HEK293 (cell line): ENCODE results near the gene VWA3B.

Experiments used
- CTCF ChIA-PET: fragments of 350-600 bp; formaldehyde crosslinking; extraction: SDS; loops from one replicate; lab custom pipeline; 2021; ENCODE audit warnings: antibody characterized with exemption; lab: Yijun Ruan, JAX
- POLR2A ChIA-PET: fragments of 300-600 bp; formaldehyde crosslinking; extraction: SDS; loops from one replicate; lab custom pipeline; 2020; ENCODE audit warnings: antibody characterized with exemption, inconsistent platforms; lab: Yijun Ruan, JAX
- H3K27ac ChIP-seq: fragments of 200-500 bp; sonication (Bioruptor generic); 2 replicates; pipeline ENCODE4 v1.5.1; 2014; ENCODE audit warnings: low read depth, low read length, control low read depth, inconsistent platforms; ENCODE audit errors: extremely low read depth
- H3K36me3 ChIP-seq, 2 experiments: fragments of 200-500 bp in 1 of 2; sonication (Bioruptor generic) in 1 of 2; 1 replicate in 1 of 2; 2 replicates in 1 of 2; pipeline ENCODE4 v1.5.1; 2014 to 2017; ENCODE audit warnings: inconsistent platforms in 2 of 2, low read length in 2 of 2; ENCODE audit not compliant: control insufficient read depth in 2 of 2, insufficient read depth in 1 of 2
- H3K4me1 ChIP-seq: fragments of 200-500 bp; sonication (Bioruptor generic); 2 replicates; pipeline ENCODE4 v1.5.1; 2014; ENCODE audit warnings: mild to moderate bottlenecking, low read length, inconsistent platforms; ENCODE audit not compliant: control insufficient read depth, insufficient read depth
- H3K4me3 ChIP-seq: 2 replicates; pipeline ENCODE4 v1.5.1; 2011; ENCODE audit warnings: low read depth, mild to moderate bottlenecking, control low read depth, low read length, moderate library complexity
- H3K9me3 ChIP-seq: fragments of 200-500 bp; sonication (Bioruptor generic); 2 replicates; pipeline ENCODE4 v1.5.1; 2014; ENCODE audit warnings: low read depth, low read length, inconsistent platforms; ENCODE audit not compliant: control insufficient read depth, insufficient read depth
- BCL6B ChIP-seq: fragments of 450-650 bp; formaldehyde crosslinking; IDR thresholded peaks from 2 replicates; pipeline ENCODE4 v1.5.1; 2017; ENCODE audit warnings: missing biosample characterization, missing genetic modification characterization
- GLI2 ChIP-seq: fragments of 450-650 bp; formaldehyde crosslinking; IDR thresholded peaks from 2 replicates; pipeline ENCODE4; 2017; ENCODE audit warnings: missing biosample characterization, missing genetic modification characterization, low read depth, borderline replicate concordance
- RBAK ChIP-seq: fragments of 450-650 bp; formaldehyde crosslinking; IDR thresholded peaks from 2 replicates; pipeline ENCODE4 v1.5.1; 2016; ENCODE audit warnings: missing biosample characterization, missing genetic modification characterization
- WT1 ChIP-seq: fragments of 450-650 bp; formaldehyde crosslinking; IDR thresholded peaks from 2 replicates; pipeline ENCODE4 v1.5.1; 2016; ENCODE audit warnings: missing biosample characterization, missing genetic modification characterization
- ZBTB48 ChIP-seq: fragments of 450-650 bp; formaldehyde crosslinking; IDR thresholded peaks from 2 replicates; pipeline ENCODE4 v1.5.1; 2016; ENCODE audit warnings: missing biosample characterization, missing genetic modification characterization
- ZFHX2 ChIP-seq: fragments of 450-650 bp; formaldehyde crosslinking; conservative IDR thresholded peaks from 2 replicates; pipeline ENCODE4 v1.5.1; 2016; ENCODE audit warnings: missing biosample characterization, missing genetic modification characterization
- ZNF133 ChIP-seq: fragments of 450-650 bp; formaldehyde crosslinking; IDR thresholded peaks from 2 replicates; pipeline ENCODE4 v1.5.1; 2016; ENCODE audit warnings: missing biosample characterization, missing genetic modification characterization
- ZNF26 ChIP-seq: fragments of 450-650 bp; formaldehyde crosslinking; IDR thresholded peaks from 2 replicates; pipeline ENCODE4 v1.5.1; 2016; ENCODE audit warnings: missing biosample characterization, missing genetic modification characterization
- ZNF350 ChIP-seq: fragments of 450-650 bp; formaldehyde crosslinking; IDR thresholded peaks from 2 replicates; pipeline ENCODE4 v1.5.0; 2017; ENCODE audit warnings: missing biosample characterization, mild to moderate bottlenecking, missing genetic modification characterization
- ZNF514 ChIP-seq: fragments of 450-650 bp; formaldehyde crosslinking; IDR thresholded peaks from 2 replicates; pipeline ENCODE4 v1.5.1; 2016; ENCODE audit warnings: missing biosample characterization, missing genetic modification characterization
- ZNF529 ChIP-seq: fragments of 450-650 bp; formaldehyde crosslinking; IDR thresholded peaks from 2 replicates; pipeline ENCODE4 v1.5.1; 2017; ENCODE audit warnings: missing genetic modification characterization, missing biosample characterization; ENCODE audit not compliant: insufficient replicate concordance
- ZNF560 ChIP-seq: fragments of 450-650 bp; formaldehyde crosslinking; IDR thresholded peaks from 2 replicates; pipeline ENCODE4 v1.5.1; 2017; ENCODE audit warnings: missing biosample characterization, missing genetic modification characterization, borderline replicate concordance
- ZNF600 ChIP-seq: fragments of 450-650 bp; formaldehyde crosslinking; IDR thresholded peaks from 2 replicates; pipeline ENCODE4 v1.5.1; 2016; ENCODE audit warnings: missing biosample characterization, missing genetic modification characterization
- ZNF626 ChIP-seq: fragments of 450-650 bp; sonication (Bioruptor Pico); formaldehyde crosslinking; IDR thresholded peaks from 2 replicates; pipeline ENCODE4 v1.5.1; 2018; ENCODE audit warnings: missing biosample characterization, missing genetic modification characterization, inconsistent platforms
- ZNF692 ChIP-seq: fragments of 450-650 bp; formaldehyde crosslinking; IDR thresholded peaks from 2 replicates; pipeline ENCODE4 v1.5.1; 2016; ENCODE audit warnings: missing biosample characterization, missing genetic modification characterization
- ZNF785 ChIP-seq: fragments of 450-650 bp; formaldehyde crosslinking; IDR thresholded peaks from 2 replicates; pipeline ENCODE4 v1.5.1; 2016; ENCODE audit warnings: missing biosample characterization, missing genetic modification characterization
- ZSCAN4 ChIP-seq: fragments of 450-650 bp; formaldehyde crosslinking; IDR thresholded peaks from 2 replicates; pipeline ENCODE4 v1.5.1; 2017; ENCODE audit warnings: missing biosample characterization, missing genetic modification characterization

Gene VWA3B

GRCh38 chr2:98295275-98295674, 208.3 kb downstream of the VWA3B start:
- Histone ChIP-seq H3K9me3 (no peaks in the 10 kb centered on the region), H3K4me3 (no peak overlapping the region), H3K27ac (no peak overlapping the region), H3K36me3 (no peaks in the 10 kb centered on the region), H3K4me1 (no peaks in the 10 kb centered on the region)
- ChIA-PET CTCF (interaction anchor here (0.6 kb wide), 2 partner anchors 65 to 800 kb away, joined by 3 to 4 read pairs; no protein-coding TSS in a partner anchor), POLR2A (no interaction called here)
- TF ChIP-seq ZNF692 (tag by site-specific recombination) (no peak), ZNF514 (tag by site-specific recombination) (no peak), ZNF133 (tag by site-specific recombination) (no peak), ZNF600 (tag by site-specific recombination) (no peak), ZNF785 (tag by site-specific recombination) (no peak), ZNF529 (tag by site-specific recombination) (no peak), ZNF350 (tag by site-specific recombination) (no peak)

GRCh38 chr2:98295721-98296414, 208.9 kb downstream of the VWA3B start:
- Histone ChIP-seq H3K27ac (no peak overlapping the region), H3K36me3 (no peaks in the 10 kb centered on the region), H3K4me3 (no peak overlapping the region), H3K9me3 (no peaks in the 10 kb centered on the region), H3K4me1 (no peaks in the 10 kb centered on the region)
- POLR2A ChIA-PET, result no interaction called here
- TF ChIP-seq WT1 (tag by site-specific recombination), result no peak
- CTCF ChIA-PET, result interaction anchor here (0.6 kb wide), 2 partner anchors 65 to 799 kb away, joined by 3 to 4 read pairs; no protein-coding TSS in a partner anchor

GRCh38 chr2:98296440-98296839, 209.5 kb downstream of the VWA3B start:
- Histone ChIP-seq H3K36me3 (no peaks in the 10 kb centered on the region), H3K4me3 (no peak overlapping the region), H3K27ac (no peak overlapping the region), H3K4me1 (no peaks in the 10 kb centered on the region), H3K9me3 (no peaks in the 10 kb centered on the region)
- ChIA-PET POLR2A (no interaction called here), CTCF (no interaction called here)
- TF ChIP-seq ZNF133 (tag by site-specific recombination) (no peak), ZFHX2 (no peak), ZNF560 (no peak)

- CTCF ChIA-PET, result no interaction called here
- no peaks in the 10 kb centered on the region for H3K4me1 ChIP-seq
- no peak for TF ChIP-seq RBAK (tag by site-specific recombination)
- TF ChIP-seq ZNF514 (tag by site-specific recombination), result no peak
- no peak for TF ChIP-seq ZNF26
- no peak for TF ChIP-seq ZNF626 (tag by site-specific recombination)
- no peak for TF ChIP-seq ZNF133 (tag by site-specific recombination)
- no peak for TF ChIP-seq ZBTB48 (tag by site-specific recombination)
- no peak for TF ChIP-seq GLI2 (tag by site-specific recombination)
- TF ChIP-seq BCL6B (tag by site-specific recombination), result no peak
- no peak for TF ChIP-seq ZSCAN4 (tag by site-specific recombination)
- TF ChIP-seq, all 188 proteins: peak for 0
- no peaks in the 10 kb centered on the region for H3K9me3 ChIP-seq
- no peaks in the 10 kb centered on the region for H3K36me3 ChIP-seq
- POLR2A ChIA-PET, result no interaction called here
- H3K27ac ChIP-seq, result no peak overlapping the region
- no peak overlapping the region for H3K4me3 ChIP-seq
Measured at GRCh38 chr2:98297817-98298682, 211.1 kb downstream of the VWA3B start.
